Measurements from ENCODE around the gene PGAM5. TPM values are rescaled to one million over a fixed set of nuclear protein-coding genes. Genes with fewer than 3 reads are reported as not detected.
A peak's percentile ranks its signal among the peaks of the same experiment; 100 is the strongest.

Gene PGAM5
- total and polyA plus RNA-seq, 8 donors: 9.0 to 27.3 (median 16.3) TPM

- Histone ChIP-seq H3K9me3 (no peaks in the 10 kb centered on the region), H3K4me3 (no peak overlapping the region), H3K27me3 (no peaks in the 10 kb centered on the region), H3K36me3 (no peaks in the 10 kb centered on the region), H3K4me1 (peaks cover 0 to 3% (median 0%) of the 10 kb centered on the region in 3 donors), H3K27ac (no peak overlapping the region)
- ATAC-seq (no peak), FAIRE-seq (no peak), DNase-seq (no peak)
- intact Hi-C loops (cut with DNase I): no loop called here
- TF ChIP-seq CTCF (IDR thresholded peaks at IDR 0.05): no peak
- WGBS, 2 donors: 97% methylated on average over 9 of the region's 9 CpGs
Observed at GRCh38 chr12:132703641-132704040, 7.0 kb upstream of the PGAM5 start.

- Histone ChIP-seq H3K4me1 (peaks cover 0 to 10% (median 8%) of the 10 kb centered on the region in 3 donors), H3K27me3 (no peaks in the 10 kb centered on the region), H3K9me3 (no peaks in the 10 kb centered on the region), H3K4me3 (no peak overlapping the region), H3K27ac (no peak overlapping the region), H3K36me3 (no peaks in the 10 kb centered on the region)
- FAIRE-seq (no peak), ATAC-seq (no peak), DNase-seq (no peak)
- no peak for TF ChIP-seq CTCF (IDR thresholded peaks at IDR 0.05)
- intact Hi-C loops (cut with DNase I): no loop called here
- WGBS, 2 donors: 95 to 97% methylated on average over 6 of the region's 6 CpGs
Observed at GRCh38 chr12:132707241-132707640, 3.4 kb upstream of the PGAM5 start.

DNA sequence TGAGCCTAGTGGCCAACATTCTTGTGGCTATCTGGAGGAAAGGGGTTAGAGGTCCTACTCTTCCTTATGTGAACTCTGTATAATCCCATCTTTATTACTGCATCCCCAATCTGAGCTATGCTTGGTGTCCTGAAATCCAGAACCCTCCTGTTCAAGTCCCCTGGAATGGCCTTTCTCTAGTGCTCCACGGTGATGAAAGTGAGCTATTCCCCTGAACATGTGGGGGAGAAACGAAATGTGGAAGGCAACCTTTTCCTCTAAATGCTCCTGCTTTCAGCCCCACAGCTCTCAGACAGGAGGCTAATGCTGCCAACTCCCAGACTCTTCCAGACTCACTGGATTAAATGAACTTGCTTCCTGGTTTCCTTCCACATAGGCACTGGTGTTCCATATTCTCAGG lies 2.5 kb upstream of the PGAM5 start:
- intact Hi-C loops (cut with DNase I): no loop called here

GRCh38 chr12:132710043-132710404 lies 618 bp upstream of the PGAM5 start:
- H3K4me3 ChIP-seq: peak overlapping the region; percentile 58 to 93 (median 89)
- FAIRE-seq (no peak), DNase-seq (peak in 3 of 6 donors; percentile 18 to 79 (median 50)), ATAC-seq (peak; percentile 19 to 42 (median 39))
- peaks cover 0 to 10% (median 8%) of the 10 kb centered on the region in 3 donors for H3K4me1 ChIP-seq
- no peaks in the 10 kb centered on the region for H3K27me3 ChIP-seq
- TF ChIP-seq CTCF (IDR thresholded peaks at IDR 0.05): no peak
- 1% methylated on average over 22 to 26 of the region's 26 CpGs for WGBS, 2 donors
- peak overlapping the region; percentile 67 to 92 (median 75) for H3K27ac ChIP-seq
- intact Hi-C loops (cut with DNase I): no loop called here
- no peaks in the 10 kb centered on the region for H3K9me3 ChIP-seq
- H3K36me3 ChIP-seq: no peaks in the 10 kb centered on the region

More for the DNA sequence above, 2.5 kb upstream of the PGAM5 start:
- peaks cover 0 to 10% (median 8%) of the 10 kb centered on the region in 3 donors for H3K4me1 ChIP-seq
- no peak overlapping the region for H3K4me3 ChIP-seq
- 75 to 84% methylated on average over 2 of the region's 2 CpGs for WGBS, 2 donors
- no peaks in the 10 kb centered on the region for H3K27me3 ChIP-seq
- FAIRE-seq (no peak), ATAC-seq (no peak), DNase-seq (no peak)
- H3K9me3 ChIP-seq: no peaks in the 10 kb centered on the region
- TF ChIP-seq CTCF (IDR thresholded peaks at IDR 0.05): no peak
- H3K27ac ChIP-seq: no peak overlapping the region
- H3K36me3 ChIP-seq: no peaks in the 10 kb centered on the region

- no peaks in the 10 kb centered on the region for H3K36me3 ChIP-seq
- H3K27ac ChIP-seq: peak overlapping the region in 1 of 4 donors; percentile 46
- no peaks in the 10 kb centered on the region for H3K9me3 ChIP-seq
- intact Hi-C loops (cut with DNase I): no loop called here
- no peaks in the 10 kb centered on the region for H3K27me3 ChIP-seq
- peak overlapping the region; percentile 58 to 93 (median 89) for H3K4me3 ChIP-seq
- 7% methylated on average over 53 to 59 of the region's 59 CpGs for WGBS, 2 donors
- H3K4me1 ChIP-seq: peaks cover 0 to 10% (median 8%) of the 10 kb centered on the region in 3 donors
- FAIRE-seq: no peak
- ATAC-seq: peak in 2 of 4 donors; percentile 4 to 14
- peak in 4 of 6 donors; percentile 34 to 78 (median 59) for DNase-seq
- no peak for TF ChIP-seq CTCF (IDR thresholded peaks at IDR 0.05)
Observed at GRCh38 chr12:132711080-132711843, 620 bp downstream of the PGAM5 start.
